ENCODE measurements around the gene DEGS2. TPM values are rescaled to one million over a fixed set of nuclear protein-coding genes. Genes with fewer than 3 reads are reported as not detected.

DEGS2 gene
- total RNA-seq, 1 donor, result not detected

DNA sequence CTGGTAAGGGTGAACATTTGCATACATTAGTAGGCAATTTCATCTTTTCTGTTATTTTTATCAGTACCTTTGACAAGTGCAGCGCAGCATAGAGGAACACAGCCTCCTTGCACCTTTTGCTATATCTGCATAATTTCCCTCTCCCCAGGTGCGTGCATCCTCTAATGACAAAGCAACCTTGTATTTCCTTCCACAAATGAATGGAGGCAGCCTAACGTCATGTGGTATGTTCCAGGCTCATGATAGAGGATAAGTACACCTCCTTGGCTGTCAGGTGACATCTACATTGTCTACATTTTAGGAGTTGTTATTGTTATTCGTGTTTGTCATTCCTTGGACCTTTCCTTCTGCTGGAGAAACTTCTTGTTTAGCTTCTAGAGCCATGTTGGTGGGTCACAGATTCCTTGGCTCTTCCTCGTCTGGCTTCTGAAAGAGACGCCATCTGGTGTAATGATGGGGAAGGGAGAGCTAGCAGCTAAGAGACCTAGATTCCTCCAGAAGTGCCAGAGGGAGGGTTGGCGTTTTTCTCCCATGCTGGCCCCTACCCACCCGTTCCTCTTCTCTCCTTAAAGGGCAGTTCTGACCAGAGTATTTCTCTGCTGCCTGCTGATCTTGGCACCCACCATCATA, 57.2 kb downstream of the DEGS2 start:
- TF ChIP-seq, protein P1, sequence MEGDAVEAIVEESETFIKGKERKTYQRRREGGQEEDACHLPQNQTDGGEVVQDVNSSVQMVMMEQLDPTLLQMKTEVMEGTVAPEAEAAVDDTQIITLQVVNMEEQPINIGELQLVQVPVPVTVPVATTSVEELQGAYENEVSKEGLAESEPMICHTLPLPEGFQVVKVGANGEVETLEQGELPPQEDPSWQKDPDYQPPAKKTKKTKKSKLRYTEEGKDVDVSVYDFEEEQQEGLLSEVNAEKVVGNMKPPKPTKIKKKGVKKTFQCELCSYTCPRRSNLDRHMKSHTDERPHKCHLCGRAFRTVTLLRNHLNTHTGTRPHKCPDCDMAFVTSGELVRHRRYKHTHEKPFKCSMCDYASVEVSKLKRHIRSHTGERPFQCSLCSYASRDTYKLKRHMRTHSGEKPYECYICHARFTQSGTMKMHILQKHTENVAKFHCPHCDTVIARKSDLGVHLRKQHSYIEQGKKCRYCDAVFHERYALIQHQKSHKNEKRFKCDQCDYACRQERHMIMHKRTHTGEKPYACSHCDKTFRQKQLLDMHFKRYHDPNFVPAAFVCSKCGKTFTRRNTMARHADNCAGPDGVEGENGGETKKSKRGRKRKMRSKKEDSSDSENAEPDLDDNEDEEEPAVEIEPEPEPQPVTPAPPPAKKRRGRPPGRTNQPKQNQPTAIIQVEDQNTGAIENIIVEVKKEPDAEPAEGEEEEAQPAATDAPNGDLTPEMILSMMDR (IDR thresholded peaks at IDR 0.05; ENCODE audit: insufficient read depth, low read length), result no peak
- no peak overlapping the region for H3K4me3 ChIP-seq (ENCODE audit: low read depth, low read length)
- no peak for DNase-seq (ENCODE audit: low read depth)

DNA sequence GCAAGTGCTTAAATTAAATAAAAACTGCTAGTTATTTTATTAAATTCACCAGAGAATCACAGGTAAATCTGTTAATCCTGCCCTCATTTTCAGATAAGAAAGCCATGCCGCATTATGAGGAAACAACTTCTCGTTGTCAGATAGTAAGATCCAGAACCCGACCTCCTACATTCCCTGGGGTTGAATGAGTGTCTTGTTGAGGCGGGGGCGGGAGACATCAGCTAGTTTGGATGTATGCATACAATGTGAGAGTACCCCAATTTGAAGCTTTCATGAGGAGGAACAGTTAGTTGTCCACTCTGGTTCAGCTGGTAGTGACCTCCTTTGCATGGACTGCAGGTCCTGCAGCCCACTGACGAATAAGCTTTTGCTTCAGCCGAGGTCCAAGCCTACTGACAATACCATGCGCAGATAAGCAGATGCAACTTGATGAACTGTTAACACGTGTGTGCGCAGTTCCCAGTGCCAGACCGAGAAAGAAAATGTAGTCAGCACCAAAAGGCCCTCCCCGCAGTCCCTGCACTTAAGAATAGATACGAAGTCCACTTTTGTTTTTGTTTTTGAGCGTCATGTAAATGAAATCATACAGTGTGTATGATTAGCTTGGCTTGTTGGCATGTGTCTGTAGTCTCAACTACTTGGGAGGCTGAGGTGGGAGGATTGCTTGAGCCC, 59.3 kb downstream of the DEGS2 start:
- TF ChIP-seq, protein P1 (IDR thresholded peaks at IDR 0.05; ENCODE audit: insufficient read depth, low read length), result no peak
- H3K4me3 ChIP-seq (ENCODE audit: low read depth, low read length), result no peak overlapping the region
- DNase-seq (ENCODE audit: low read depth), result no peak

DNA sequence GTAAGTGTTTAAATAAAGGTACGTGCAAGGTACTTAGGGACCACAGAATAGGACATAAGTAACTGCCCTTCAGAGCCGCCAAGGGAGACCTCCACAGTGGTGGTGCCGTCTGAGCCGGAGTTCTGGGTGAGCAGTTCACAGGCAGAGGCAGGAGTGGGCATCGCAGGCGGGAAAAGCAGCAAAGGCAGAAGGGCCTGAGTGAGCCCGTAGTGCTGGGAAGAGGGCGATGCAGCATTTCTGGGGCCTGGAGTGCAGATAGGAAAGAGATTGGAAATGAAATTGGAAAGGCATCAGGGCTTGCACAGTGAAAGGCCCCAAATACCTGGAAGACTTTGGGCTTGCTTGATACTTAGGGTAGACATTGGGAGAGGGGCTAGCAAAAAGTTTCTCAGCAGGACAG, 61.3 kb downstream of the DEGS2 start:
- TF ChIP-seq, protein P1 (IDR thresholded peaks at IDR 0.05; ENCODE audit: insufficient read depth, low read length), result no peak
- H3K4me3 ChIP-seq (ENCODE audit: low read depth, low read length), result no peak overlapping the region
- no peak for DNase-seq (ENCODE audit: low read depth)

DNA sequence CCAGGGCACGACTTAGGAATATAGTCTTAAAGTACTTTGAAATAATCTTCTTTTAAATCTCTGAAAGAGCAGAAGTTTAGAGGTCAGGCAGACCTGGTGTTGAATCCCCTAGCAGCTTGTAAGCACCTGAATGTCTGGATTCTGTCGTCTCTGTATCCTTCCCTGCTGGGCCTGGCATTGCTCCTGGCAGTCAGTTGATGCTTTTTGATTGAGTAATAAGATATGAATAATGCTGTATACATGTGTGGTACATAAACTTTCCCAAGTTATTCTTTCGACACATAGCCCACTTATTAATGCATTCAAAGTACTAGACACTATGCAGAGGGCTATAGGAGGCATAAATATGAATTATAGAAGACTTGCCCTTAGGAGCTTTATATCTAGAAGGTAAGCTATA, 62.8 kb downstream of the DEGS2 start:
- TF ChIP-seq, protein P1 (IDR thresholded peaks at IDR 0.05; ENCODE audit: insufficient read depth, low read length), result no peak
- DNase-seq (ENCODE audit: low read depth), result no peak
- H3K4me3 ChIP-seq (ENCODE audit: low read depth, low read length), result no peak overlapping the region

Small RNA genes within 50 kb of the gene (small RNA-seq; reads per million reads assigned to genes)
- not detected for gene MIR151B
- gene MIR342, result 2,891 reads per million, percentile 100 among the genes with 10 or more reads in this experiment

Other genes starting within 250 kb of the DEGS2 start
- gene EVL, start 94.2 kb downstream of the DEGS2 start, total RNA-seq (ENCODE audit: low replicate concordance), result 14.4 and 19.5 TPM in 2 replicates
- gene YY1, start 79.5 kb upstream of the DEGS2 start, total RNA-seq (ENCODE audit: low replicate concordance), result 43.3 and 47.3 TPM in 2 replicates
- 10.4 and 11.5 TPM in 2 replicates for gene SLC25A29, start 146.8 kb upstream of the DEGS2 start, total RNA-seq (ENCODE audit: low replicate concordance)
- gene SLC25A47, start 163.7 kb upstream of the DEGS2 start, total RNA-seq (ENCODE audit: low replicate concordance), result not detected in 2 replicates
- 15.7 and 21.1 TPM in 2 replicates for gene WDR25, start 216.8 kb upstream of the DEGS2 start, total RNA-seq (ENCODE audit: low replicate concordance)

Measured in fibroblast of the aortic adventitia (primary cell).